Bronchial epithelial cell (primary cell): ENCODE measurements around the gene AKIP1. TPM values are rescaled to one million over a fixed set of nuclear protein-coding genes. Genes with fewer than 3 reads are reported as not detected.

Source experiments
- DNase-seq: peaks from one replicate; pipeline ENCODE4 v3.0.0-alpha.2; 2010; ENCODE audit warnings: low read depth
- FAIRE-seq: peaks from 2 replicates; lab custom pipeline; 2011; peaks lifted over from hg19 to GRCh38; lab: Jason Lieb, UNC
- H3K27me3 ChIP-seq: 2 replicates; pipeline ENCODE4 v1.5.1; 2011; ENCODE audit warnings: low read length; ENCODE audit not compliant: control insufficient read depth, insufficient read depth
- H3K36me3 ChIP-seq: 2 replicates; pipeline ENCODE4 v1.5.1; 2011; ENCODE audit warnings: low read length; ENCODE audit not compliant: control insufficient read depth, insufficient read depth
- H3K4me3 ChIP-seq: 2 replicates; pipeline ENCODE4 v1.5.1; 2011; ENCODE audit warnings: mild to moderate bottlenecking, low read depth, low read length, control low read depth
- CTCF ChIP-seq: IDR thresholded peaks from 2 replicates; pipeline ENCODE4 v1.5.1; 2011; ENCODE audit warnings: mild to moderate bottlenecking, moderate library complexity, low read length, control low read depth, inconsistent platforms; ENCODE audit not compliant: insufficient read depth, severe bottlenecking
- total RNA-seq: library from RNA; depleted of rRNA; stranded (reverse); fragments of >200 nt; gene quantifications from 2 replicates; pipeline ENCODE4 v1.2.1, GENCODE V29; 2014

The AKIP1 gene
- 35.8 and 36.3 TPM in 2 replicates for total RNA-seq

DNA sequence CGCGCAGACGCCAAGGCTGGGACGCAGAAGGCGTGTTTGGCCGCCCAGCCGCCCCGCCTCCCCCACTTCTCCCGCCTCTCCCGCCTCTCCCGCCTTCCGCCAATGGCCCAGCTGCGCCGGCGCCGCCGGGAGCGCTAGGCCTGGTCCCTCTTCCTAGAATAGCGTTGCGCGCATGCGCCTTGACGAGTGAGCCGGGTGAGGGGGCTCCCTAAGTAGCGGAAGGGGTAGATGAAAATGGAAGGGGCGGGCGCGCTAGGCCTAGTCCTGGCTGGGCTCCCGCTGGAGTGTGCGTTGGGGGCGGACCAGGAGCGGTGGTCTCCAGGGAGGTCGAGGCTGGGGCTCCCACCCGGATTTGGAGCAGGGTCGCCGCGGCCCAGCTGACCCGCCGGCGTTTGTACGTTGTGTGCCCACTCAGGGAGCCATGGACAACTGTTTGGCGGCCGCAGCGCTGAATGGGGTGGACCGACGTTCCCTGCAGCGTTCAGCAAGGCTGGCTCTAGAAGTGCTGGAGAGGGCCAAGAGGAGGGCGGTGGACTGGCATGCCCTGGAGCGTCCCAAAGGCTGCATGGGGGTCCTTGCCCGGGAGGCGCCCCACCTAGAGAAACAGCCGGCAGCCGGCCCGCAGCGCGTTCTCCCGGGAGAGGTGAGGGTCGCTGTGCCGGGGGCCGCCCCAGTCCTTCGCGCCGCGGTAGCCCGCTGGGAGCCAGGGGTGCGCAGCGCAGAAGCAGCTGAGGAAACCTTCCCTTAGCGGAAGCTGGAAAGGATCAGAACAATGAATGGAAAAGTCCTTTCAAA is at the start of gene AKIP1:
Gene AKIP1, plus strand, starts transcription at position 161 of the 795 bp plus-strand sequence. Its CDS starts 261 bp downstream, at position 422.
- no peak for FAIRE-seq
- TF ChIP-seq CTCF, result no peak
- Histone ChIP-seq H3K36me3 (no peaks in the 10 kb centered on the region), H3K27me3 (no peaks in the 10 kb centered on the region), H3K4me3 (peak within 1 kb of the TSS; percentile 97)
- DNase-seq, result peak; percentile 78

- no peaks in the 10 kb centered on the region for H3K36me3 ChIP-seq
- H3K4me3 ChIP-seq, result no peak overlapping the region
- DNase-seq (peak; percentile 78), FAIRE-seq (no peak)
- no peaks in the 10 kb centered on the region for H3K27me3 ChIP-seq
- TF ChIP-seq CTCF, result no peak
Observed at GRCh38 chr11:8863838-8864237, 47.2 kb upstream of the AKIP1 start.

DNA sequence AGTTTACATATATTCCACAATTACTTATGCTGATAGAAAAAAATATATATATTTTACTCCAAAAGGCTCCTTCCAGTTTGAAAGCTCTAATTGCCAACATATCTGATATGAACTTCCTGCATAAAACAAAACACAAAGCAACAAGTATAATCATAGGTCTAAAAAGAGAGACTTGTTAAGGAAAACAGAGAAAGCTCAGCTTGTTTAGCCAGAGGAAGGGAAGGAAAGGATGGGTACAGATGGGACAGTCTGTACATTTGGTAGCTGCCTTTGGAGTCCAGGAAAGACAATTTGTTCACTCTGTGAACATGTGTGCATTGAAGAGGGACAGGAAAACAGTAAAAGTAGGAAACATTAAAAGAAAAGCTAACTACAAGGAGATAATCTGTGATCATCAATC is 45.7 kb upstream of the AKIP1 start:
- FAIRE-seq (no peak), DNase-seq (no peak)
- Histone ChIP-seq H3K36me3 (no peaks in the 10 kb centered on the region), H3K27me3 (no peaks in the 10 kb centered on the region), H3K4me3 (no peak overlapping the region)
- no peak for TF ChIP-seq CTCF

DNA sequence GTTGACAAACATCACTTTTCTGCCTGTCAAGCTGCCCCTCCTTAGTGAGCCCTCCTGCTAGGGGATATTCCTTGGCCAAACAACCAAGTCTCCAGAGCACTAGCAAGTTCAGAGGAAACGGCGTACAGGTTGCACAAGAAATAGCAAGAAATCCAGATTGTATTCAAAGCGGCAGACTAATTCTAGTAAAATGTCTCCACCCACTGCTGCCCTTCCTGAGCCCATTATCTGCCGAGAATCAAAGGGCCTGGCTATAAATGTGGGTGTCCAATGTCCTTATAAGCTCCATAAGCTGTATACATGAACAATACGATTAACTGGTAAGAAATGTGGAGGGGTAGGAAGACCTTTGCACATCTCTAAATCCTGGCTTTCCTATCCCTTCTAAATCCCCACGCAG is 44.0 kb upstream of the AKIP1 start:
- no peak for FAIRE-seq
- no peak overlapping the region for H3K4me3 ChIP-seq
- TF ChIP-seq CTCF, result no peak
- no peaks in the 10 kb centered on the region for H3K27me3 ChIP-seq
- no peak for DNase-seq
- H3K36me3 ChIP-seq, result no peaks in the 10 kb centered on the region

- TF ChIP-seq CTCF, result no peak
- DNase-seq (peak; percentile 44), FAIRE-seq (peak; percentile 77)
- no peaks in the 10 kb centered on the region for H3K27me3 ChIP-seq
- no peak overlapping the region for H3K4me3 ChIP-seq
- H3K36me3 ChIP-seq, result no peaks in the 10 kb centered on the region
Observed at GRCh38 chr11:8867931-8868631, 42.9 kb upstream of the AKIP1 start.
